OCI-LY3 (cell line): ENCODE measurements around the gene PLXDC2.

Experiments
- CTCF ChIP-seq: fragments of 200-600, 300-600 bp; sonication (generic); IDR thresholded peaks from 2 replicates; pipeline ENCODE4 v1.5.1; 2014; ENCODE audit warnings: antibody characterized with exemption, low read length, low read depth
- EZH2phosphoT487 ChIP-seq: fragments of 200-600 bp; shearing (Covaris generic); IDR thresholded peaks from 2 replicates; pipeline ENCODE4 v1.6.1; 2018; ENCODE audit warnings: antibody characterized with exemption, mixed run types, low read depth

DNA sequence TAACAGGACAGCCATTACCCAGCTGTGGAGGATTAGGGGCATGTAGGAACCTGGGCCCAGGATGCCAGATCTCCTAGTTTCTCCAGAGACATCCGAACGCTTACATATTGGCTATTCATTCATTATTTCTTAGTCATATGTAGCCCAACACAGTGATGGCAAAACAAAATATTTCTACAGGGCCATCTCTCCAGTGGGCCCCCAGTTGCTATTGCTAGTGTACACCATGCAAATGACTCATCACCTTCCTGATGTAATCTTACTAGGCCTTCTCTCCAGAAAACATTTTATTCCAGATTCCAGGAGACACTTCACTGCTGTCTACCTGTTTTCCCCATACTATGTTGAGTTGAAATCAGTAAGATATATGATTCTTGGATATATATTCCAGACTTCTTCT, 201.7 kb downstream of the PLXDC2 start:
- no peak for TF ChIP-seq CTCF
- TF ChIP-seq EZH2phosphoT487: no peak
